Astrocyte of the spinal cord (primary cell): Measurements from ENCODE around the gene ABCC1.

Experiments
- DNase-seq: peaks from one replicate; pipeline ENCODE4 v3.0.0; 2011; ENCODE audit warnings: low read depth, low spot score
- H3K4me3 ChIP-seq: 2 replicates; pipeline ENCODE4 v1.5.1; 2011; ENCODE audit warnings: low read depth, mild to moderate bottlenecking, low read length, moderate library complexity
- CTCF ChIP-seq: IDR thresholded peaks from 2 replicates; pipeline ENCODE4 v1.5.1; 2012; ENCODE audit warnings: low read depth, mild to moderate bottlenecking, low read length, inconsistent platforms
- in situ Hi-C: cut with HindIII; loops from 2 replicates; pipeline ENCODE4 v1.10.0; 2017; ENCODE audit warnings: low sequenced_read_pairs

ABCC1 gene

DNA sequence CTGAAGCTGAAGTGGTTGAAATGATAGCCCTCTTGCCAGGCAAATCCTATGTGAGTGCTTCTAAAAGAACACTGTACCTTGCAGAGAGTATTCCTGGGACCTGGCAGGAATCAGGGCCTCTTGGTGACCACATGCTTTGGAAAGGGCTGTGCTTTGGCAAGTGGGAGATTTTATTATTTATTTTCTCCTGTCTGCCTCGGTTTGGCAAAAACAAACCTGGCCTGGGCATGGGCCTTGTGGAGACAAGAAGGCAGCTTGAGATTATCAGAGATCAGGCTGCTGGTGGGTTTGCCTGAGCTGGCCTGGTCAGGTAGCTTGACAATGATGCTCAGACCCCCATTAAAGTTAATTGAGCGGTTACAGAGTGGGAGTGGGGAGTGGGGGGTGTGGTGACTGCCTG is 24.6 kb downstream of the ABCC1 start:
- in situ Hi-C loops = no loop called here
- no peak overlapping the region for H3K4me3 ChIP-seq
- DNase-seq = no peak
- no peak for TF ChIP-seq CTCF

DNA sequence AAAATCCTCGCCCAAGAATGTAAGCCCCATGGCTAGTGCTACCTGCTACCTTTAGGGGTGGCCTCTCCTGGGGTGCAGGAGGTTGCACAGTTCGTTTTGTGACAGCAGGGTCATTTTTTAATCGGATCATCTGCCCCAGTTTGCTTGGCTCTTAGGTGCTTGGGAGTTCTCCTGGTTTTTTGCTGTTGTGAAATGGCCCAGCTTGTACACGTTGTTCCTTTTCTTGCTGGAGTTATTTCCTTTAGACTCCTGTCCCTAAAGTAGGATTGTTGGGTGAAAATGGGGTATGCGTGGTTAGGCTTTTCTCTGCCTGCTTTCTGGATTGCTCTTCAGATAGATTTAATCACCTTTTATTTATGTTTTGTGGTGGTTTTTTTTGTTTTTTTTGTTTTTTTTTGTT is 25.8 kb downstream of the ABCC1 start:
- in situ Hi-C loops = loop anchor here (25.0 kb wide), 1 partner anchor 88 kb away; the partner anchor contains the start of gene CEP20
- no peak for DNase-seq
- no peak overlapping the region for H3K4me3 ChIP-seq
- TF ChIP-seq CTCF = no peak

DNA sequence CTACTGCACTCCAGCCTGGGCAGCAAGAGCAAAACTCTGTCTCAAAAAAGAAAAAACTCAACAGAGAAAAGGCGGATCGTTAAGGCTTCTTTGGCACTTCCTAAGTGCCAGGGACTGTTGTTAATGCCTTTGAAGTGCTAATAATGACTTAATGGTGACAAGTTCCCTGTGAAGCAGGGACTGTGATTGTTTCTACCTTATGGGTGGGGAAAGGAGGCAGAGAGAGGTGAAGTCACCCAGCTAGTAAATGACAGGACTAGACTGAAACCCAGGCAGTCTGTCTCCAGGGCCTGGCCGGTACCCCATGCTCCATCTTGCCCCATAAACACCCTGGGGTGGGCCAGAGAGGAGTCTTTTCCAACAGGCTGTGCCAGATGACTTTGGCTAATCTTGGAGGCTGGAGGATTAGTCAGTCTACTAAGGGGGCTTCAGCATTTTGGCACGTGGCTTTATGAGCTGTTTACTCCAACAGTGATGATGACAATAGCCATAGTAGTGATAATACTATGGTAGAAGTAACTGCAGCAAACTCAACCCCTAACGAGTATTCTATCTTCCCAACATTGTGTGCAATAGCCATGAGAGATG is 26.9 kb downstream of the ABCC1 start:
- TF ChIP-seq CTCF = no peak
- H3K4me3 ChIP-seq = no peak overlapping the region
- in situ Hi-C loops = loop anchor here (25.0 kb wide), 1 partner anchor 89 kb away; the partner anchor contains the start of gene CEP20
- DNase-seq = no peak

GRCh38 chr16:15976929-15977637 is 27.7 kb downstream of the ABCC1 start:
- in situ Hi-C loops = loop anchor here (25.0 kb wide), 1 partner anchor 90 kb away; the partner anchor contains the start of gene CEP20
- DNase-seq = no peak
- no peak overlapping the region for H3K4me3 ChIP-seq

DNA sequence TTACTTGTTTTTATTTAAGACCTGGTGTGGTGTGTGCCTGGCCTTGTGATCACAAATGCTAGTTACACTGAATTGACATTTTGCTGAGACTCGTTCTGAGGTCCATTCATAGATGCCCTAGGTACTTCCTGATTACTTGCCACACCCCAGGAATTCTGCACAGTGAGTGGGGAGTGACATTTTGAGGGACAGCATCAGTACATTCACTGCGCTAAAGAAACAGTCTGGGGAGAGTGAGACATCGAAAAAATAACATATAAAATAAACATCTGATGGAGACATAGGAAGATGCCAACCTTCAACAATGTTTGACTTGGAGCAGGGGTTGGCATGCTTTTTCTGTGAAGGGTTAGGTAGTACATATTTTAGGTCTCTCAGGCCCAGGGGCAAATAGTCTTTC is 30.4 kb downstream of the ABCC1 start:
- in situ Hi-C loops = loop anchor here (25.0 kb wide), 1 partner anchor 92 kb away; the partner anchor contains the start of gene CEP20
- no peak for TF ChIP-seq CTCF
- DNase-seq = no peak
- no peak overlapping the region for H3K4me3 ChIP-seq

More at GRCh38 chr16:15976929-15977637, 27.7 kb downstream of the ABCC1 start:
- TF ChIP-seq CTCF = no peak

- in situ Hi-C loops = loop anchor here (25.0 kb wide), 1 partner anchor 93 kb away; the partner anchor contains the start of gene CEP20
- no peak for TF ChIP-seq CTCF
- no peak for DNase-seq
- no peak overlapping the region for H3K4me3 ChIP-seq
Measured at GRCh38 chr16:15980329-15980728, 30.9 kb downstream of the ABCC1 start.
